DMS53 treated with DMSO at 0.1 percent for 48 hours (cell line): Measurements from ENCODE around the gene STX4.

Experiments
- DNase-seq: peaks from one replicate; lab custom pipeline; 2025; ENCODE audit not compliant: unreplicated experiment; lab: John Stamatoyannopoulos, UW

STX4 gene

GRCh38 chr16:31063843-31064611 is 30.7 kb downstream of the STX4 start:
- no peak for DNase-seq

- no peak for DNase-seq
These were observed 31.6 kb downstream of the STX4 start for GRCh38 chr16:31064882-31065461.

- no peak for DNase-seq
These were observed 34.0 kb downstream of the STX4 start for GRCh38 chr16:31067342-31067741.

GRCh38 chr16:31071861-31072260 is 38.5 kb downstream of the STX4 start:
- DNase-seq, result no peak

GRCh38 chr16:31072540-31073141 is 39.3 kb downstream of the STX4 start:
- DNase-seq, result no peak

GRCh38 chr16:31073142-31073969 is 40.0 kb downstream of the STX4 start:
- peak; percentile 45 for DNase-seq

GRCh38 chr16:31073970-31074813 is 40.8 kb downstream of the STX4 start, which contains the start of the genes ZNF646 and ZNF668:
Gene ZNF646, plus strand, starts transcription at chr16:31074422. Its CDS starts 1,903 bp downstream, at chr16:31076325.
Gene ZNF668, minus strand, starts transcription at chr16:31074240. Its CDS starts 9,781 bp downstream, at chr16:31064459.
- DNase-seq, result peak; percentile 97

GRCh38 chr16:31074814-31075183 is 41.4 kb downstream of the STX4 start:
- no peak for DNase-seq

- no peak for DNase-seq
These were observed 43.0 kb downstream of the STX4 start for GRCh38 chr16:31076319-31076718.

- no peak for DNase-seq
These were observed 43.7 kb downstream of the STX4 start for GRCh38 chr16:31077024-31077423.

- DNase-seq, result no peak
These were observed 44.4 kb downstream of the STX4 start for GRCh38 chr16:31077592-31078396.

- no peak for DNase-seq
These were observed 45.4 kb downstream of the STX4 start for GRCh38 chr16:31078597-31079341.

GRCh38 chr16:31079342-31079944 is 46.1 kb downstream of the STX4 start:
- DNase-seq, result no peak

GRCh38 chr16:31080035-31080629 is 46.8 kb downstream of the STX4 start:
- no peak for DNase-seq

- no peak for DNase-seq
These were observed 47.5 kb downstream of the STX4 start for GRCh38 chr16:31080756-31081419.

- DNase-seq, result no peak
These were observed 48.3 kb downstream of the STX4 start for GRCh38 chr16:31081428-31082351.
